HepG2 (cell line): Measurements from ENCODE around the gene TTC31. TPM values are rescaled to one million over a fixed set of nuclear protein-coding genes. Genes with fewer than 3 reads are reported as not detected.
A peak's percentile ranks its signal among the peaks of the same experiment; 100 is the strongest.

Source experiments
- CC2D1A ChIP-seq: sonication (generic); formaldehyde crosslinking; IDR thresholded peaks from 2 replicates; pipeline ENCODE4 v1.8.1; 2023; ENCODE audit warnings: mild to moderate bottlenecking, missing genetic modification reagents
- ELF3 ChIP-seq: IDR thresholded peaks from 2 replicates; pipeline ENCODE4 v1.6.1; 2016; ENCODE audit warnings: missing genetic modification reagents, missing compliant biosample characterization
- GATAD1 ChIP-seq: IDR thresholded peaks from 2 replicates; pipeline ENCODE4 v1.6.1; 2016; ENCODE audit warnings: missing genetic modification reagents, missing compliant biosample characterization
- JUNB ChIP-seq: sonication (generic); formaldehyde crosslinking; IDR thresholded peaks from 2 replicates; pipeline ENCODE4 v1.8.0; 2022; ENCODE audit warnings: missing genetic modification reagents, mild to moderate bottlenecking, borderline replicate concordance
- MIER3 ChIP-seq: IDR thresholded peaks from 2 replicates; pipeline ENCODE4 v1.6.1; 2016; ENCODE audit warnings: missing compliant biosample characterization, borderline replicate concordance
- NRL ChIP-seq: sonication (generic); formaldehyde crosslinking; IDR thresholded peaks from 2 replicates; pipeline ENCODE4 v1.5.0; 2020; ENCODE audit warnings: missing genetic modification reagents, mild to moderate bottlenecking, moderate library complexity, borderline replicate concordance
- PHF8 ChIP-seq: sonication (generic); formaldehyde crosslinking; IDR thresholded peaks from 2 replicates; pipeline ENCODE4 v1.5.0; 2020; ENCODE audit warnings: missing genetic modification reagents
- PRMT3 ChIP-seq: sonication (generic); formaldehyde crosslinking; IDR thresholded peaks from 2 replicates; pipeline ENCODE4 v1.8.1; 2022; ENCODE audit warnings: low read depth, mild to moderate bottlenecking, moderate library complexity, missing genetic modification reagents, borderline replicate concordance
- PTBP1 ChIP-seq: fragments of 200-400 bp; formaldehyde crosslinking; IDR thresholded peaks from 2 replicates; pipeline ENCODE4 v1.6.1; 2018; ENCODE audit warnings: low read length, low read depth; ENCODE audit not compliant: poor library complexity, severe bottlenecking
- RFXANK ChIP-seq: IDR thresholded peaks from 2 replicates; pipeline ENCODE4 v1.6.1; 2016
- RXRA ChIP-seq: sonication (generic); formaldehyde crosslinking; IDR thresholded peaks from 2 replicates; pipeline ENCODE4 v1.5.1; 2020; ENCODE audit warnings: missing genetic modification reagents
- SIX4 ChIP-seq: sonication (generic); formaldehyde crosslinking; IDR thresholded peaks from 2 replicates; pipeline ENCODE4 v1.4.0; 2020; ENCODE audit warnings: missing genetic modification reagents
- SMYD3 ChIP-seq: sonication (generic); formaldehyde crosslinking; IDR thresholded peaks from 2 replicates; pipeline ENCODE4 v1.8.1; 2023; ENCODE audit warnings: mild to moderate bottlenecking, missing genetic modification reagents
- SNAPC2 ChIP-seq: sonication (generic); formaldehyde crosslinking; IDR thresholded peaks from 2 replicates; pipeline ENCODE4 v1.8.1; 2022; ENCODE audit warnings: mild to moderate bottlenecking, missing genetic modification reagents
- TCF12 ChIP-seq, 2 experiments: fragments of 450-650 bp in 1 of 2; sonication (generic) in 1 of 2; formaldehyde crosslinking in 1 of 2; IDR thresholded peaks; 2 replicates each; pipeline versions ENCODE4 v1.6.1 to v1.8.0; 2017 to 2022; ENCODE audit warnings: antibody characterized with exemption in 1 of 2, mild to moderate bottlenecking in 1 of 2, missing genetic modification reagents in 1 of 2, moderate library complexity in 1 of 2
- ZEB1 ChIP-seq: IDR thresholded peaks from 2 replicates; pipeline ENCODE4 v1.6.1; 2012; ENCODE audit warnings: mild to moderate bottlenecking, low read depth, inconsistent platforms; ENCODE audit not compliant: insufficient replicate concordance
- ZMYM4 ChIP-seq: sonication (generic); formaldehyde crosslinking; IDR thresholded peaks from 2 replicates; pipeline ENCODE4 v1.8.1; 2023; ENCODE audit warnings: mild to moderate bottlenecking, missing genetic modification reagents
- ZNF260 ChIP-seq: sonication (generic); formaldehyde crosslinking; IDR thresholded peaks from 2 replicates; pipeline ENCODE4 v1.4.0; 2020; ENCODE audit warnings: missing genetic modification reagents, low read depth, mild to moderate bottlenecking, borderline replicate concordance
- ZNF451 ChIP-seq: sonication (generic); formaldehyde crosslinking; IDR thresholded peaks from 2 replicates; pipeline ENCODE4 v1.5.0; 2020; ENCODE audit warnings: mild to moderate bottlenecking, missing genetic modification reagents
- ZNF468 ChIP-seq: sonication (generic); formaldehyde crosslinking; IDR thresholded peaks from 2 replicates; pipeline ENCODE4 v1.8.0; 2022; ENCODE audit warnings: mild to moderate bottlenecking, moderate library complexity, missing genetic modification reagents
- ZNF713 ChIP-seq: sonication (generic); formaldehyde crosslinking; IDR thresholded peaks from 2 replicates; pipeline ENCODE4 v1.4.0; 2020; ENCODE audit warnings: mild to moderate bottlenecking, missing genetic modification reagents
- polyA plus RNA-seq, 8 experiments: library from polyadenylated mRNA; depleted of rRNA in 3 of 8; stranded (reverse) in 7 of 8; unstranded in 1 of 8; fragments of >200 nt; fragmentation: Illumina TruSeq in 4 of 8; extraction: Trizol in 4 of 8; gene quantifications; 2 replicates each; pipeline versions ENCODE4 v1.2.1 to v1.2.3, GENCODE V29; 2011 to 2016; ENCODE audit warnings: low read depth in 4 of 8, missing spikeins in 1 of 8, mixed read lengths in 1 of 8; ENCODE audit not compliant: insufficient read depth in 1 of 8
- total RNA-seq, 5 experiments: library from RNA; depleted of rRNA; stranded (reverse); fragments of >200 nt; fragmentation: Illumina TruSeq; extraction: Trizol; gene quantifications; 2 replicates each; pipeline ENCODE4 v1.2.3, GENCODE V29; 2016; ENCODE audit warnings: low read depth in 1 of 5
- TF ChIP-seq, protein P1 (sequence below): sonication (generic); formaldehyde crosslinking; IDR thresholded peaks from 2 replicates; pipeline ENCODE4 v1.8.1; 2023; ENCODE audit warnings: mild to moderate bottlenecking, missing genetic modification reagents, borderline replicate concordance
- TF ChIP-seq, protein P2 (sequence below): sonication (generic); formaldehyde crosslinking; IDR thresholded peaks from 2 replicates; pipeline ENCODE4 v1.4.0; 2020; ENCODE audit warnings: missing genetic modification reagents, mild to moderate bottlenecking, borderline replicate concordance
- TF ChIP-seq, protein P3 (sequence below): sonication (generic); formaldehyde crosslinking; IDR thresholded peaks from 2 replicates; pipeline ENCODE4 v1.5.0; 2020; ENCODE audit warnings: missing genetic modification reagents
- TF ChIP-seq, protein P4 (sequence below): sonication (generic); formaldehyde crosslinking; IDR thresholded peaks from 2 replicates; pipeline ENCODE4 v1.4.0; 2020; ENCODE audit warnings: missing genetic modification reagents, mild to moderate bottlenecking, borderline replicate concordance

TTC31 gene
- total and polyA plus RNA-seq, 2 of the 13 experiments (the other 11 are each of a cell fraction or from before 2014, with no cell fraction given), result 28.3 to 39.5 TPM

DNA sequence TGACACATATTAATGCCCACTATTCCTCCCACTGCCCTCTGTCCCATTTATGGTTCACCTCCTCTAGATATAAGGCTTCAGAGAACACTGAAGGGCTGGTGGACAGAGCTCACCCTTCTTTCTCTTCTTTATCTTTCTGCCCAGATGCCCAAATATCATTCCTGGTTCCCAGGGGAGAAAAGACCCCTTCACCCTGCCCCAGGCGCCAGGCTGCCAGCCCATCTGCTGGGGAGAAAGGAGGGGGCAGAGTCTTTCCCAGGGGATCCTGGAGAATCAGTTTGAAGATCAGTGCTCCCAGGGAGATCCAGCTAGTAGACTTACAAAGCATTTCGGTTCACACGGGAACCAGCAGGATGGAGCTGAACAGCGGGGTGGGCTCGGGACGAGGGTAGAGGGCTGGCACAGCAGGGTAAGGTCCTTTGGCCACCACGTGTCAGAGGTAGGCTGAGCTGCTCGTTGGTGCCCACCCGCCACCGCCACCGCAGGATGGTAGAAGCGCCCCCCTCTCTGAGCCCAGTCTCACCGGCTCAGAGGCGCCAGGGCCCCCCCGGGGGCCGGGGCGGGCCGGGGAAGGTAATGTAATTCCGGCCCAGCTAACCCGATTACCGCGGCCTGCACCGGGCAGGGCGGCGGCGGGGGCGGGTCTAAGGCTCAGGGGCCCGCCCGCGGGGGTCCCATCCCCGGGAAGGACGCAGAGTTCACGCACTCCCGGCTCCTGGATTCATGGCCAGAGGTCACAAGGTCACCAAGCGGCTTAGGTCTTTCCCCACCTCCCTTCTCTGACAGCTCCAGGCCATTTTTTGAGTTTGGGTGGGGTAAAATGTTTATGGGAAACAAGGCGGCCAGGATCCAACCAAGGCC lies 30.1 kb downstream of the TTC31 start (continued):
- TF ChIP-seq ELF3 (CRISPR knock-in tag) (no peak), MIER3 (peak; percentile 21; the same call in 1 of the 2 replicates), GATAD1 (CRISPR knock-in tag) (no peak), ZNF713 (CRISPR knock-in tag) (no peak), ZNF451 (0 out of 2 replicates have a peak, but pooled peaks have one; percentile 62), NRL (CRISPR knock-in tag) (peak; percentile 52; the same call in 1 of the 2 replicates), SIX4 (CRISPR knock-in tag) (no peak), PHF8 (CRISPR knock-in tag) (0 out of 2 replicates have a peak, but pooled peaks have one; percentile 41), ZNF260 (CRISPR knock-in tag) (no peak), RXRA (CRISPR knock-in tag) (peak; percentile 11; the same call in 1 of the 2 replicates), ZMYM4 (CRISPR knock-in tag) (no peak), RFXANK (CRISPR knock-in tag) (no peak), SMYD3 (CRISPR knock-in tag) (no peak), ZEB1 (peak; percentile 40), ZNF468 (CRISPR knock-in tag) (0 out of 2 replicates have a peak, but pooled peaks have one; percentile 47), TCF12 (IDR thresholded peaks at IDR 0.05) (no peak), TCF12 (CRISPR knock-in tag; IDR thresholded peaks at IDR 0.05) (no peak), CC2D1A (0 out of 2 replicates have a peak, but pooled peaks have one; percentile 28), PRMT3 (CRISPR knock-in tag) (no peak), PTBP1 (peak; percentile 77), JUNB (CRISPR knock-in tag) (no peak), SNAPC2 (CRISPR knock-in tag) (0 out of 2 replicates have a peak, but pooled peaks have one; percentile 37)
- TF ChIP-seq, protein P1, sequence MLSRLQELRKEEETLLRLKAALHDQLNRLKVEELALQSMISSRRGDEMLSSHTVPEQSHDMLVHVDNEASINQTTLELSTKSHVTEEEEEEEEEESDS, result peak; percentile 60; the same call in 1 of the 2 replicates
- TF ChIP-seq, protein P2, sequence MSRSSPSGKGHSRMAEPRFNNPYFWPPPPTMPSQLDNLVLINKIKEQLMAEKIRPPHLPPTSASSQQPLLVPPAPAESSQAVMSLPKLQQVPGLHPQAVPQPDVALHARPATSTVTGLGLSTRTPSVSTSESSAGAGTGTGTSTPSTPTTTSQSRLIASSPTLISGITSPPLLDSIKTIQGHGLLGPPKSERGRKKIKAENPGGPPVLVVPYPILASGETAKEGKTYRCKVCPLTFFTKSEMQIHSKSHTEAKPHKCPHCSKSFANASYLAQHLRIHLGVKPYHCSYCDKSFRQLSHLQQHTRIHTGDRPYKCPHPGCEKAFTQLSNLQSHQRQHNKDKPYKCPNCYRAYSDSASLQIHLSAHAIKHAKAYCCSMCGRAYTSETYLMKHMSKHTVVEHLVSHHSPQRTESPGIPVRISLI (CRISPR knock-in tag), result no peak
- TF ChIP-seq, protein P3, sequence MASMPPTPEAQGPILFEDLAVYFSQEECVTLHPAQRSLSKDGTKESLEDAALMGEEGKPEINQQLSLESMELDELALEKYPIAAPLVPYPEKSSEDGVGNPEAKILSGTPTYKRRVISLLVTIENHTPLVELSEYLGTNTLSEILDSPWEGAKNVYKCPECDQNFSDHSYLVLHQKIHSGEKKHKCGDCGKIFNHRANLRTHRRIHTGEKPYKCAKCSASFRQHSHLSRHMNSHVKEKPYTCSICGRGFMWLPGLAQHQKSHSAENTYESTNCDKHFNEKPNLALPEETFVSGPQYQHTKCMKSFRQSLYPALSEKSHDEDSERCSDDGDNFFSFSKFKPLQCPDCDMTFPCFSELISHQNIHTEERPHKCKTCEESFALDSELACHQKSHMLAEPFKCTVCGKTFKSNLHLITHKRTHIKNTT (CRISPR knock-in tag), result no peak
- TF ChIP-seq, protein P4, sequence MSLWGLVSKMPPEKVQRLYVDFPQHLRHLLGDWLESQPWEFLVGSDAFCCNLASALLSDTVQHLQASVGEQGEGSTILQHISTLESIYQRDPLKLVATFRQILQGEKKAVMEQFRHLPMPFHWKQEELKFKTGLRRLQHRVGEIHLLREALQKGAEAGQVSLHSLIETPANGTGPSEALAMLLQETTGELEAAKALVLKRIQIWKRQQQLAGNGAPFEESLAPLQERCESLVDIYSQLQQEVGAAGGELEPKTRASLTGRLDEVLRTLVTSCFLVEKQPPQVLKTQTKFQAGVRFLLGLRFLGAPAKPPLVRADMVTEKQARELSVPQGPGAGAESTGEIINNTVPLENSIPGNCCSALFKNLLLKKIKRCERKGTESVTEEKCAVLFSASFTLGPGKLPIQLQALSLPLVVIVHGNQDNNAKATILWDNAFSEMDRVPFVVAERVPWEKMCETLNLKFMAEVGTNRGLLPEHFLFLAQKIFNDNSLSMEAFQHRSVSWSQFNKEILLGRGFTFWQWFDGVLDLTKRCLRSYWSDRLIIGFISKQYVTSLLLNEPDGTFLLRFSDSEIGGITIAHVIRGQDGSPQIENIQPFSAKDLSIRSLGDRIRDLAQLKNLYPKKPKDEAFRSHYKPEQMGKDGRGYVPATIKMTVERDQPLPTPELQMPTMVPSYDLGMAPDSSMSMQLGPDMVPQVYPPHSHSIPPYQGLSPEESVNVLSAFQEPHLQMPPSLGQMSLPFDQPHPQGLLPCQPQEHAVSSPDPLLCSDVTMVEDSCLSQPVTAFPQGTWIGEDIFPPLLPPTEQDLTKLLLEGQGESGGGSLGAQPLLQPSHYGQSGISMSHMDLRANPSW (CRISPR knock-in tag), result peak; percentile 49; the same call in 1 of the 2 replicates
